MCF 10A (cell line): ENCODE data around the gene ARHGEF4. TPM values are rescaled to one million over a fixed set of nuclear protein-coding genes. Genes with fewer than 3 reads are reported as not detected.

Source experiments
- BruUV-seq: library from RNA; stranded (reverse); fragments of 400-500 nt; replicated peaks from 2 replicates; lab custom pipeline; 2021; lab: Mats Ljungman, UMichigan
- CTCF ChIA-PET: fragments of 300-600 bp; sonication (Branson Sonifier 250); formaldehyde crosslinking; extraction: SDS; loops from one replicate; lab custom pipeline; 2021; ENCODE audit warnings: antibody characterized with exemption, inconsistent platforms; lab: Yijun Ruan, JAX
- POLR2A ChIA-PET: fragments of 300-600, 350-650 bp; sonication (Branson Sonifier 250); formaldehyde crosslinking; extraction: SDS; loops from one replicate; lab custom pipeline; 2020; ENCODE audit warnings: antibody characterized with exemption, inconsistent platforms; lab: Yijun Ruan, JAX
- DNase-seq: peaks from one replicate; pipeline ENCODE4 v3.0.0-alpha.2; 2018; ENCODE audit not compliant: unreplicated experiment
- H3K27ac Mint-ChIP-seq: one replicate; pipeline ENCODE4 v1.8.0; 2022; ENCODE audit warnings: mild to moderate bottlenecking, low read depth, mixed read lengths; ENCODE audit not compliant: unreplicated experiment
- H3K27me3 Mint-ChIP-seq: one replicate; pipeline ENCODE4 v1.8.0; 2022; ENCODE audit warnings: mixed read lengths; ENCODE audit not compliant: insufficient read depth, unreplicated experiment
- H3K36me3 Mint-ChIP-seq: one replicate; pipeline ENCODE4 v1.8.0; 2022; ENCODE audit warnings: mild to moderate bottlenecking, moderate library complexity, mixed read lengths; ENCODE audit not compliant: insufficient read depth, unreplicated experiment
- H3K4me1 Mint-ChIP-seq: one replicate; pipeline ENCODE4 v1.8.0; 2022; ENCODE audit warnings: mixed read lengths; ENCODE audit not compliant: insufficient read depth, unreplicated experiment
- H3K4me3 Mint-ChIP-seq: one replicate; pipeline ENCODE4 v1.8.0; 2022; ENCODE audit warnings: mild to moderate bottlenecking, moderate library complexity, mixed read lengths; ENCODE audit not compliant: unreplicated experiment
- H3K9me3 Mint-ChIP-seq: one replicate; pipeline ENCODE4 v1.8.0; 2022; ENCODE audit warnings: mixed read lengths; ENCODE audit not compliant: unreplicated experiment
- CTCF ChIP-seq: fragments of 200-600 bp; IDR thresholded peaks from one replicate; pipeline ENCODE4 v1.8.0; 2022; ENCODE audit warnings: antibody characterized with exemption, mild to moderate bottlenecking; ENCODE audit not compliant: unreplicated experiment
- intact Hi-C: fragments of 100-400 bp; cut with micrococcal nuclease; formaldehyde crosslinking; loops from 2 replicates; pipeline ENCODE4 v1.14.1; 2022
- total RNA-seq: library from RNA; stranded (reverse); gene quantifications from 2 replicates; pipeline ENCODE4 v1.2.3, GENCODE V29; 2022

ARHGEF4 gene
- total RNA-seq, 1 experiment from 2014 or later, result 52.0 TPM

GRCh38 chr2:130808482-130809268 lies 28.0 kb upstream of the ARHGEF4 start:
- ChIA-PET CTCF (interaction anchor here (0.6 to 2.2 kb wide), 19 partner anchors 10 to 686 kb away, joined by 3 to 11 read pairs (median 4); partner anchors contain the start of gene ARHGEF4), POLR2A (interaction anchor here (0.5 to 4.1 kb wide), 26 partner anchors 10 to 466 kb away, joined by 3 to 95 read pairs (median 8); partner anchors contain the start of genes ARHGEF4, FAM168B, IMP4 and PLEKHB2)
- Mint-ChIP-seq H3K4me3 (peak overlapping the region; percentile 66), H3K4me1 (peaks cover 39% of the 10 kb centered on the region), H3K36me3 (no peaks in the 10 kb centered on the region), H3K27ac (peak overlapping the region; percentile 96), H3K9me3 (no peaks in the 10 kb centered on the region), H3K27me3 (no peaks in the 10 kb centered on the region)
- BruUV-seq, result no TSS peak
- TF ChIP-seq CTCF, result no peak
- peak; percentile 99 for DNase-seq
- intact Hi-C loops, result loop anchor here (1.0 kb wide), 1 partner anchor 28 kb away; the partner anchor contains the start of gene ARHGEF4

- BruUV-seq, result no TSS peak
- DNase-seq, result no peak
- no peaks in the 10 kb centered on the region for H3K27me3 Mint-ChIP-seq
- no peaks in the 10 kb centered on the region for H3K36me3 Mint-ChIP-seq
- H3K9me3 Mint-ChIP-seq, result no peaks in the 10 kb centered on the region
- no peak overlapping the region for H3K4me3 Mint-ChIP-seq
- TF ChIP-seq CTCF, result no peak
- H3K27ac Mint-ChIP-seq, result peak overlapping the region; percentile 96
- intact Hi-C loops, result no loop called here
- H3K4me1 Mint-ChIP-seq, result peaks cover 33% of the 10 kb centered on the region
- POLR2A ChIA-PET, result interaction anchor here (1.2 to 3.9 kb wide), 3 partner anchors 13 to 18 kb away, joined by 3 to 95 read pairs (median 3); no protein-coding TSS in a partner anchor
- CTCF ChIA-PET, result interaction anchor here (1.2 kb wide), 2 partner anchors 59 to 110 kb away, joined by 3 read pairs; no protein-coding TSS in a partner anchor
These were observed 26.2 kb upstream of the ARHGEF4 start for GRCh38 chr2:130810490-130810889.

GRCh38 chr2:130813722-130814121 lies 23.0 kb upstream of the ARHGEF4 start:
- no peak for DNase-seq
- CTCF ChIA-PET, result interaction anchor here (0.6 to 0.8 kb wide), 2 partner anchors 10 to 15 kb away, joined by 3 read pairs; no protein-coding TSS in a partner anchor
- Mint-ChIP-seq H3K9me3 (no peaks in the 10 kb centered on the region), H3K4me1 (peaks cover 14% of the 10 kb centered on the region), H3K4me3 (no peak overlapping the region), H3K36me3 (no peaks in the 10 kb centered on the region), H3K27me3 (no peaks in the 10 kb centered on the region), H3K27ac (no peak overlapping the region)
- POLR2A ChIA-PET, result no interaction called here
- no peak for TF ChIP-seq CTCF
- intact Hi-C loops, result no loop called here
- no TSS peak for BruUV-seq

GRCh38 chr2:130814931-130815680 lies 21.6 kb upstream of the ARHGEF4 start:
- Mint-ChIP-seq H3K27me3 (no peaks in the 10 kb centered on the region), H3K27ac (no peak overlapping the region), H3K4me1 (peaks cover 16% of the 10 kb centered on the region), H3K36me3 (no peaks in the 10 kb centered on the region), H3K9me3 (no peaks in the 10 kb centered on the region), H3K4me3 (no peak overlapping the region)
- ChIA-PET POLR2A (interaction anchor here (0.7 kb wide), 1 partner anchor 277 kb away, joined by 3 read pairs; no protein-coding TSS in a partner anchor), CTCF (interaction anchor here (0.7 to 1.1 kb wide), 2 partner anchors 59 to 98 kb away, joined by 3 to 4 read pairs; no protein-coding TSS in a partner anchor)
- intact Hi-C loops, result no loop called here
- no peak for DNase-seq
- TF ChIP-seq CTCF, result no peak
- BruUV-seq, result no TSS peak
